ENCODE measurements around the gene LMTK2. TPM values are rescaled to one million over a fixed set of nuclear protein-coding genes. Genes with fewer than 3 reads are reported as not detected.

Gene LMTK2
- total RNA-seq, 1 donor from 2014 or later = 23.2 TPM

- no peak for DNase-seq (ENCODE audit: low read depth)
Measured at GRCh38 chr7:98234429-98235147, 127.9 kb downstream of the LMTK2 start.

GRCh38 chr7:98235901-98236300 is 129.2 kb downstream of the LMTK2 start:
- DNase-seq (ENCODE audit: low read depth) = no peak

- no peak for DNase-seq (ENCODE audit: low read depth)
Measured at GRCh38 chr7:98236355-98237185, 129.9 kb downstream of the LMTK2 start.

GRCh38 chr7:98238076-98238475 is 131.4 kb downstream of the LMTK2 start:
- DNase-seq (ENCODE audit: low read depth) = no peak

GRCh38 chr7:98238976-98239375 is 132.3 kb downstream of the LMTK2 start:
- DNase-seq (ENCODE audit: low read depth) = no peak

- no peak for DNase-seq (ENCODE audit: low read depth)
Measured at GRCh38 chr7:98240961-98241673, 134.5 kb downstream of the LMTK2 start.

GRCh38 chr7:98241674-98242241 is 135.1 kb downstream of the LMTK2 start:
- DNase-seq (ENCODE audit: low read depth) = no peak

- DNase-seq (ENCODE audit: low read depth) = no peak
Measured at GRCh38 chr7:98242342-98242741, 135.7 kb downstream of the LMTK2 start.

- DNase-seq (ENCODE audit: low read depth) = no peak
Measured at GRCh38 chr7:98242934-98243333, 136.3 kb downstream of the LMTK2 start.

- DNase-seq (ENCODE audit: low read depth) = no peak
Measured at GRCh38 chr7:98244871-98245270, 138.2 kb downstream of the LMTK2 start.

GRCh38 chr7:98248156-98248555 is 141.5 kb downstream of the LMTK2 start:
- no peak for DNase-seq (ENCODE audit: low read depth)

GRCh38 chr7:98249106-98249505 is 142.4 kb downstream of the LMTK2 start:
- no peak for DNase-seq (ENCODE audit: low read depth)

- DNase-seq (ENCODE audit: low read depth) = no peak
Measured at GRCh38 chr7:98250789-98251188, 144.1 kb downstream of the LMTK2 start.

- DNase-seq (ENCODE audit: low read depth) = peak; percentile 4
Measured at GRCh38 chr7:98251231-98251600, 144.6 kb downstream of the LMTK2 start.

- peak; percentile 74 for DNase-seq (ENCODE audit: low read depth)
Measured at GRCh38 chr7:98251601-98252424, 145.2 kb downstream of the LMTK2 start, which contains the start of gene TECPR1. TECPR1 (minus strand) TSS chr7:98252232; CDS start chr7:98246146, 6,086 bp downstream.

GRCh38 chr7:98252425-98253054 is 145.9 kb downstream of the LMTK2 start:
- no peak for DNase-seq (ENCODE audit: low read depth)

- no peak for DNase-seq (ENCODE audit: low read depth)
Measured at GRCh38 chr7:98254516-98254915, 147.9 kb downstream of the LMTK2 start.

GRCh38 chr7:98254951-98255610 is 148.4 kb downstream of the LMTK2 start:
- no peak for DNase-seq (ENCODE audit: low read depth)

GRCh38 chr7:98256431-98256830 is 149.8 kb downstream of the LMTK2 start:
- DNase-seq (ENCODE audit: low read depth) = no peak

GRCh38 chr7:98257701-98258100 is 151.0 kb downstream of the LMTK2 start:
- DNase-seq (ENCODE audit: low read depth) = no peak
